ENCODE data around the gene CACNA1E.

Gene CACNA1E

DNA sequence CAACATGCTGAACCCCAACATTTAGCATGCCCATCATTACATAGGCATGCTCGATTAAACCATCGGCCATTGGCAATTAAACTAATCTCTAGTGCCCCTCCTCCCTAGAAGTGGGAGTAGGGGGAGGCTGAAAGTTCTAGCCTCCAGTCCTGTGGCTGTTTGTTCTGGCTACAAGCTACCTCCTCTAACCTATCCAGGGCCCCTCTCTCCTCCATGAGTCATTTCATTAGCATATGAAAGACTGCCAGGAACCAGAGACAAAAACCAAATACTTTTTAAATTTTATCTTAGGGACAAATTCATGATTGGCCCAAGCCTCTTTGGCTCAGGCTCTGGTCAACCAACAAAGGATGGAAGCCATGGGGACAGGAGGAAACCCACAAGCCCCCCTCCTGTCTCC lies 231.1 kb downstream of the CACNA1E start:
- DNase-seq: no peak

DNA sequence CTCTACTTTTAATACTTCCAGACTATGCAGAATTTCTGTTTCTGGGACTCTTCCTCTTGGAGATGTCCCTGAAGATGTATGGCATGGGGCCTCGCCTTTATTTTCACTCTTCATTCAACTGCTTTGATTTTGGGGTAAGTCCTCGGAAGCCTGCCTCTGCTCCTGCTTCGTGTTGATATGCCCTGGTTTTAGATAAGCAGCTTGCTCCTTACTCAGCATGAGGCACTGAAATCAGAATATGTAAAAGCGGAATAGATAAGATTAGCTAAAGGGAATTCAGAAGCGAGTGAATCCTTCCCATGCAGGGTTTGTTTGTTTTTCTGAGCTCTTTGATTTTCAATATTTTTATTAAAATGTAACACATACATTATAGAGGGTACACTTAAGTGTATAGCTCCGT lies 234.7 kb downstream of the CACNA1E start:
- DNase-seq: no peak

DNA sequence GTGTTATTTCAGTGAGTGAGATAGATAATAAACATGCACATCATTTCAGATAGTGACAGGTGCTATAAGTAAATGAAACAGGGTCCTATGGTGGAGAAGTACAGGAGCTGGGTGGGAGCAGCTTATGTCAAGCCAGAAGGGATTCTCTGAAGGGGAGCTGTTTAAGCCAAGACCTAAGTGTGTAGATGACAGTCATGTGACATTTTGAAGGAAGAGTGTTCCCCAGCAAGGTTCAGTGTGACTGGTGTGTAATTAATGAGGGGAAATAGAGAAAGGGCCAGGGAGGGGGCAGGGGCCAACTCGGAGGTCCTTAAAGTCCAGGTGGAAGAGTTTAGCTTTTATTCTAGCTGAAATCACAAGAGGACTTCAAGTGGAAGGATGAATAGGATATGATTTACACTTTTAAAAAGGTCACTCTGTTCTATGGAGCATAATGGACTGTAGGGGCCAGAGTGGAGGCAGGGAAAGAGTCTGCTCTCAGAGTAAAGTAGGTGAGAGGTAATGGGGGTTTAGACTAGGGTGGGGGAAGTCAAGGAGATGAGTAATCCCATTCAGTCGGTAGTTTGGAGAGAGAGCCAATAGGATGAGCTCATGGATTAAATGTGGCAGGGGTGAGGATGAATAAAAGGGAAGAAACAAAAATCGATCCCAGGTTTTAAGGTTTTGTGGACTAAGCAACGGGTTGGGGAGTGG lies 243.1 kb downstream of the CACNA1E start:
- DNase-seq: no peak

DNA sequence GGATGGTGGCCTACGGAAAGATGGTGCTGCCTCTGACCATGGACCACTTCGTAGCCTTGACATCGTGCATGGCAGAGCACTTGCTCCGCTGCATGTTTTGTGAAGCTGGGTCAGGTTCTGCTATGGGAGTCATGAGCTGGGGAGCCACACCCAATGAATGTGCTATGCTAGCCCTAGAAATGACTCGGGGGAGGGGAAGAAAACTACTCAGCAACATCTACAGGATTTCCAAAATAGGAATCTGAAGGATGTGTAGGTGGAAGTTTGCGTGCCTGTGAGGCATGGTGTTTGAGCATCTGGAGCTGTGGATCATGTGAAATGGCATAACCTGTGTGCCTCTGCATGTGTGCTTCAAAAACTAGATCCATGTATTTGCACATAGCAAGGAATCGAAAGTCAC lies 247.3 kb downstream of the CACNA1E start:
- DNase-seq: no peak

DNA sequence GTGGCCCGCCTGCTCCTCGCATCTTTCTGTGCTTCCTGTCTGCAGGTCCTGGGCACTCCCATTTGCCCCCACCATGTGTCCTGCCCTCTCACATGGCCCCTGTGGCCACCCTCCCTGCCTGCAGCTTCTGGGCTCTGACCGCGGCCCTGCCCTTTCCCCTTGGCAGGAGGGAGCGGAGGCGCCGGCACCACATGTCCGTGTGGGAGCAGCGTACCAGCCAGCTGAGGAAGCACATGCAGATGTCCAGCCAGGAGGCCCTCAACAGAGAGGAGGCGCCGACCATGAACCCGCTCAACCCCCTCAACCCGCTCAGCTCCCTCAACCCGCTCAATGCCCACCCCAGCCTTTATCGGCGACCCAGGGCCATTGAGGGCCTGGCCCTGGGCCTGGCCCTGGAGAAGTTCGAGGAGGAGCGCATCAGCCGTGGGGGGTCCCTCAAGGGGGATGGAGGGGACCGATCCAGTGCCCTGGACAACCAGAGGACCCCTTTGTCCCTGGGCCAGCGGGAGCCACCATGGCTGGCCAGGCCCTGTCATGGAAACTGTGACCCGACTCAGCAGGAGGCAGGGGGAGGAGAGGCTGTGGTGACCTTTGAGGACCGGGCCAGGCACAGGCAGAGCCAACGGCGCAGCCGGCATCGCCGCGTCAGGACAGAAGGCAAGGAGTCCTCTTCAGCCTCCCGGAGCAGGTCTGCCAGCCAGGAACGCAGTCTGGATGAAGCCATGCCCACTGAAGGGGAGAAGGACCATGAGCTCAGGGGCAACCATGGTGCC lies 249.1 kb downstream of the CACNA1E start:
- no peak for DNase-seq

DNA sequence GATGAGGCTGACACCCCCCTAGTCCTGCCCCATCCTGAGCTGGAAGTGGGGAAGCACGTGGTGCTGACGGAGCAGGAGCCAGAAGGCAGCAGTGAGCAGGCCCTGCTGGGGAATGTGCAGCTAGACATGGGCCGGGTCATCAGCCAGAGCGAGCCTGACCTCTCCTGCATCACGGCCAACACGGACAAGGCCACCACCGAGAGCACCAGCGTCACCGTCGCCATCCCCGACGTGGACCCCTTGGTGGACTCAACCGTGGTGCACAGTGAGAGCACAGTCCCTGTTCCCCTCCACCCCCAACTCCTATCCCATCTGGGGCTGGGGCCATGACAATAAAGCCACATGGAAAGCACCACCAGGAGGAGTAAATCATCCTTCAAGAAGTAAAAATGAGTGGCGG lies 250.2 kb downstream of the CACNA1E start:
- no peak for DNase-seq

DNA sequence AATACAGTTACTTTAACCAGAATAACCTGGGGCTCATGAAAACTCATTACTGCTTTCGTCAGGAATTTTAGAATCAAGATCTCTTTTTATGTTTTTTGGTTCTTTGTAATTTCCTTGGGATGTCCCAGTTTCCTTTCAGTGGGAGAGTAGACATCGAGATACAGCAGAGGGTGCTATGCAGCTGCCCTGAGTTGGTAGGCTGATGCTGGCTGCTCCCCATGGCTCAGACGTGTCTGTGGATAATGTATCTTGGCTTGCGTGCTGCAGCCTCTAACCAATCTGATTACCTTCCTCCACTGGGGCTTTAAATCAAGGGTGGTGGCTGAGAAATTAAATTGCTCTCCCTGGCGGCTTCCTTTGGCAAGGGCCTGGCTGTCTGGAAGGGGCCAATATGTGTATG lies 253.7 kb downstream of the CACNA1E start:
- DNase-seq: no peak

DNA sequence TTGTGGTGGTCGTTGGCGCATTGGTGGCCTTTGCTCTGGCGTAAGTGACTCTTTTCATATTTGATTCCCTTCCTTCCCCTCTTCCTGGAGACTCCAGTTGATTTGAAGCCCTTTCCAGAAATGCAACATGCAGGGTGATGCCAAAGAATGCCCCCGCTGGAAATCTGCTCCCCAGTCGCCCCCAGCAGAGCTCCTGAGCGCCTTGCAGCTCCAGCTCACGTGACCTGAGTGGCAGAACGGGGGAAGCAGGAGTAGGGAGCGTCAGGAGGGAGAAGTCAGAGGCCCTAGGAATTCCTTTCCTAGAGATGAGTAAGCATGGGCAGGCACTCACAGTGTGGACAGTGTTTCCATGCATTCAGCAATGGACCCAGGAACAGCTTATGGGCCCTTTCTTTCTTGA lies 255.9 kb downstream of the CACNA1E start:
- DNase-seq: no peak

DNA sequence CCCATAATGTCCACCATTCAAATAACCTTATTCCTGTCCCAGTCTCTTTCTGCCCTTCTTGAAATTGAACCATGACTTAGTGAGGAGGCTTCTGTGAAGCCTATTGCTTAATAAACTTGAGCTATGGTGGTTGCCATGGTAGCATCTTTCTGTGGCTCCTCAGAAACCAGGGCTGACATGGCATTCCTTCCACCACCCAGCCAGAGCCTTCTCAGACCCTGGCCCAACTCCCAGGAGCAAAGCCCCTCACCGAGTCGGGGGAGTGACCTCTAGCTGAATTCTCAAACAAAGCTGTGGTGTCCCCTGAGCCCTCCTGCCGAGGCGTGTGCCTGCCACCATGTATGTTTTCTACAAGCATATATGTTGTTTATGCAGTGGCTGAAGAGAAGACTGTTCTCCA lies 259.1 kb downstream of the CACNA1E start:
- DNase-seq: no peak

DNA sequence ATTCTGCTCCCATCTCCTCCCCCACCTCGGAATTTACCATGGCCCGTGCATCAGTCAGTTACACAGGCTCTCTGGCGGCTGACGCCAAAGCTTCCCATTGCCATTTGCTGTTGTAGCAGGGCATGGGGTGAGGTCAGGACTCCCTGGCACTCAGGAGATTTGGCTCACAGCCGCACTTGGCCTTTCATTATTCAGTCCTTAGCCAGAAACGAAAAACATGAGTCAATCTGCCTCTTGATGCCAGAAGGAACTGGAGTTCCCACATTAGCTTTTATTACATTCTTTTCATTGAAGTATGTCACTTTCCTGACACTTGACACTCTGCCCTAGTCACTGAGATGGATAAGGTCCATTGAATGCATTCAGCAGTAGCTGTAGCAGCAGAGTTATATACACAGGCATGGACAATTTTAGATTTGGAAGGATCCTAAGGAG lies 260.6 kb downstream of the CACNA1E start:
- DNase-seq: no peak

DNA sequence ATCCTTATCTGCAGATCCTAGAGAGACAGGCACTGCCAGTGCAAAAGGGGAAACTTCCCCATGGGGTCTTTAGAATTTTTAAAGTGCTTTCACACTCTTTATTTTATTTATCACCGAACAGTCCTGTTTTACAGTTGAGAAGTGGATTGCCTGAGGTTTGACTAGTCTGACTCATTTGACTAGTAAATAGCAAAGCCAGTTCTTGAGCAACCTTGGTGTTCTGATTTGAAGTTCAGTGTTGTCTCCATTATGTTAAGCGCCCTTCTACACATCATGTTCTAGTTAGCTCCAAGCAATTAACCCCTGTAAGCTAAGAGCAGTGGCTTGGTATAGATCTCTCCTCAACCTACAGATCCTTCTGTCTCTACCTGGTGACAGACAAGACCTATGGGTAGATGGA lies 262.9 kb downstream of the CACNA1E start:
- no peak for DNase-seq

DNA sequence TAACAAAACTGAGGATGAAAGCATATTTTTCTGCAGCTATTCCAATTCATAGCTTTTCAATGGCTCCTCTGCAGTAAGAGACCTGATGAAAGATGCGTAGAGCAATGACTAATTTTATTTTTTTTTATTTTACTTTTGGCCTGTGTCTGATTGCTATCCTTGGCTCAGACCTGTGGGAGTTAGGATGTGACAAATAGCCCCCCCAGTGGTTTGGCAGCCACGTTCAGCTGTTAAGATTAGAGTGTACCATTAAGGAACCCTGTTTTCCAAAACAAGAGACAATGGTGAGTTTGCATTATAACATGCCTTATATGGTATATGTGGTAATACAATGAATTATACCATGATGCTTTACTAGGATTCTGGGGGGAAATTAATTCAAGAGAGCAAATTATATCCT lies 264.7 kb downstream of the CACNA1E start:
- no peak for DNase-seq

DNA sequence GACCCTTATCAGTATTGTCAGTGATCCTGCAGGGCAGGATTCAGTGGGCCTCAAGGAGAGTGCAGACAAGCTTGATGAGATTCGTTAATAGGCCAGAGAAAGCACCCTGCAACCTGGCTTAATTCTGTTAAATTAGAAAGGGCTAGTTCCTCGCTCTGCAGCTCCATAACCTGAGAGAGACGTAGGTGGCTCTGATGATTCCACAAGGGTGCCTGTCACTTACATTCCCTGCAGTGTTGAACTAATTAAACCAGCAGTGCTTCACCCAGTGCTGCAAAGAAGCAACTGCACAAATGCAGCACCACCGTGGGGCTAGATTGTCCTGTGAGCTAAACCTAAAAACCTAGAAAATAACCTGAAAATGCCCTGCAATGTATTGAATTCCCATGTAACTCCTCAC lies 270.8 kb downstream of the CACNA1E start:
- no peak for DNase-seq

DNA sequence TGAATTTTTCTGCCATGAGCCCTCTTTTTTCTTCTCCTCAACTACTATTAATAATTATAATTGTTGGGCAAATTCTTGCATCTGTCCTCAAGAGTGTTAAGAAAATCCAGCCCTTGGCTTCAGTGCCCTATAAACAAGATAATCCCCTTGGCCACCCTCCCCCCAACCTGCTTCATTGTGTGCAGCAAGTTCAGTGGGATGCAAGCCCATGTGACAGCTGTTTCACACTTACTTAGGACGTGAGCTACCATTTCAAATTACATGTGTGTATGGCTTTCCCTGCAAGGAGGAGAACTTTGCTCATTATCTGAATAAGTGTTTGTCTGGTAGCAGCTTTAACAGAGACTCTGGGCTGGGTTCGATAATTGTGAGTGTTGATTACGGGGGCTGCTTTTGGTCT lies 276.2 kb downstream of the CACNA1E start:
- no peak for DNase-seq

DNA sequence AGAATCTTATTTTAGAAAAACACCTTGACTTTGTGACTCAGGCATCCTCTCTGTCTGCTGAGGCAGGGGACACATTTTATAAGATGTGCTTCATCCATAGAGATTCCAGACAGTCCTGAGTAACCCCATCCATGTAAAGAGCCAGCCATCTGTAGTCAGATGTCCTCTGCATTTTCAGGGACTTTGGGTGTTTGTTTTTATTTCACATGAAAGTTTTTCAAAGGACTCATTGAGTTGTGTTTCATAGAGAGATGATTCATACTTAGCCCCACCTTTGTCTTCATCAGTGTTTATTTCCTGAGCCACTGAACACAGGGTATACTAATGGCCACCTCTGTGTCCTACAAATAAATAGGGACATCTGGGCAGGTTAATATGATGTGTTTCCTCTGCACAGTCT lies 280.4 kb downstream of the CACNA1E start:
- DNase-seq: no peak

DNA sequence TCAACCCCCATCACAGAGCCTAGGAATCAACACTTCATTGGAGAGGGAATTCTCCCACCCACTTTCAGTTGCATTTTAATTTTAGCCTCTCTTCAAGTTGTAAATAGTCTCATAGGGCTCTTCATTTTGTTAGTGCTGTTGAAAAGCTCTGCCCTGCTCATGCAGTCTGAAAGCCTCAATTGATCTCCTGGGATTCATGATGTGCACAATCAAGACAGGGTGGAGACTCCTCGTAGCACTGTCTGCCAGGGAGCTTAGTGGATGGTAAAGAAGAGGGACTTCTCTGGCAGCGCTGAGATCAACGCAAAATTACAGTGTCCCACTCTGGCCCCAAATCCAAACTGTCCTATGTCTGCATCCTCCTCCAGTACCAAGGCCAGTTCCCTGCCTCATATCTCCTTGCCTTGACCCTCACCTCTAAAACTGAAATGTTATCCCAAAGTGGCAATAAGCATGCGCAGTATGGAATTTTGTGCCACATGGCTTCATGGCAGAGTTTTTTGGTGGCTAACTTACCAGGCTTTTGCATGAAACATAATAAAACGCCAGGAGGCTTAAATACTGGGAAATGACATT lies 282.2 kb downstream of the CACNA1E start:
- no peak for DNase-seq

DNA sequence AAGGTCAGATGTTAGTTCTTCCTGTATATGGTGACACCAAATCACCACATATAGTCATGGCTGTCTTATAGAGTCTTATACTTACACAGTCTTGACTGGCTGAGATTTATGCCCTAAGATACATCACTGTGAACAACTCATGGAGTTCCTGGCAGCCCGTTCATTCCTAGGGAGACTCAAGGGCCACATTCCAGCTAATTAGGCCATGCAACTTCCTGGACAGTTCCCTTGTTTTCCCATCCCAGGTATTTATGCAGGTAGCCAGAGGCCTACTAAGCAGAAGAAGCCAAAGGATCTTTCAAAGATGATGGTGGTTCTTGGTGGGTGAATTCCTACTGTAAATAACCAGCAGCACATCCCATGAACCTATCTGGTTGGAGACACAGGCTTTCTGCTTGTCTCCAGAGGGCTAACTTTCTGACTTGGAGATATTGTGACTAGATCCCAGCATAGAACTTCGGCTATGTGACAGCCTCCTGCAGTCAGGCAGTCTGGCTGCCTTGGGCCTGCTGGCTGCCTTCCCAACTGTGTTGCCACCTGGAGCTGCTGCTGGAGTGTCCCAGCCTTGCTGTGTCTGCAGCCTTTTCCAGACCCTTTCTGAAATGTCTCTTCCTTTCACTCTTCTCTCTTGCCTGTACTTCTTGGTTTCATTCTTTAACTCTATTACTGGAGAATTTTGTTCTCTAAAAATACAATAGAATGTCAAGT lies 283.8 kb downstream of the CACNA1E start:
- no peak for DNase-seq

DNA sequence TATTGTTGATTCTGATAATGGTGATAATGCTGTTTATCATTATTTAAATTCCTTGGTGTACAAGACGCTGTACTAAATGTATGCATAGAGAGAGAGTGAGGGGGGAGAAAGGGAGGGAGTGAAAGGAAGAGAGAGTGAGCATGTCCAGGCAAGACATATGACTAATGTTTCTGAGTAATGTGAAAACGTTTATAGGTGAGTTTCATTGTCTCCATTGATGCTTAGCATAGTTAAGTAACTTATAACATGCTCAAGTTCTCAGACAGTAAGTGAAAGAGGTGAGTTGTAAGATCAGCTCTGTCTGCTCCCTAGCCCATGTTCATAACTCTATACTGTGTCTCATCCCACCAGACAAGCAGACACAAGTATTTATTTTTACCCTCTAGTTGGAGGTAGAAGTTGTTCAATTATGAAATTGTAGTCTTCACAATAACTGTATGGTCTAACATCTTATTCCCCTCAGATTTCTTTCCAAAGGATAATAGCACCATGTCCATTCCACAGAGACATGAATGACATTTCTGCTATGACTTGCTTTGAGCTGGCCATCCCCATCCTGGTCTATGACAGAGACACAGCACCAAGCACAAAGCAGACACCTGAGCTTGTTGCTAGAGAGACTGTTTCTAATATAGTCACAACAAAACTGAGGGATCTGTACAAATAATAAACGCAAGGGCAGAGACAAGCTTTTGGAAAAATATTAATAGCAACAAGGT lies 285.1 kb downstream of the CACNA1E start:
- no peak for DNase-seq

DNA sequence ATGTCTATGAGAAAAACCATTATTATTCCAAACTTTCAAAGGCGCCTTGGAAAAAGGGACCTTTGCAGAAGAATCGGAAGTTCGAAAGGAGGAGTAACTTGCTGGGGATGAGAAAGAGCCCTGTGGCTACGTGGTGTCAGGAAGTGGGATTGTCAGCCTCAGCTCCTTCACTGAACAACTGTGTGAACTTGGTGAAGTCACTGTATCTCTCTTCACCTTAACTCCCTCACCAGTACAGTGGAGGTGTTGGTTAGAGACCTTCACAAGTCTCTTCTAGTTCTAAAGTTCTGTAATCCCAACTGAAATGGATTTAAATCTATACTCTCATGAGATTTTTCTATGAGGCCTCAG lies 285.6 kb downstream of the CACNA1E start:
- DNase-seq: no peak

DNA sequence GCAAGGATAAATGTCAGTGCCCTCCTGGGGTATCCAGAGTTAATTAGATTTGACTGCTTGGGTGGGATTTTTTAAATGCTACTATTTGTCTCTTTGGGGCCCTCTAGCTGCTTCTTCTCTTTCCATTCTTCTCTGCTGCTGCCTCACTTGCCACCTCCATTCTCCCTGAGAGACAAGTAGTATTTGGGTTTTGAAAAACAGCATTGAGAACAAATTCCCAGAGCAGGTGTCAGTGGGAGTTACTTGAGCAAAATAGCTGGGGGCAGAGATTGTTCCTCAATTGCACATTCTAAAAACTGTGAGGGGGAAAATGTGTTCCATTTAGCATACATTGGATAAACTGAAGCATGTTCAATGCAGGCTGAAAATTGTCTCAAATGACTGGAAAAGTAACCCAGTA lies 286.5 kb downstream of the CACNA1E start:
- DNase-seq: no peak

DNA sequence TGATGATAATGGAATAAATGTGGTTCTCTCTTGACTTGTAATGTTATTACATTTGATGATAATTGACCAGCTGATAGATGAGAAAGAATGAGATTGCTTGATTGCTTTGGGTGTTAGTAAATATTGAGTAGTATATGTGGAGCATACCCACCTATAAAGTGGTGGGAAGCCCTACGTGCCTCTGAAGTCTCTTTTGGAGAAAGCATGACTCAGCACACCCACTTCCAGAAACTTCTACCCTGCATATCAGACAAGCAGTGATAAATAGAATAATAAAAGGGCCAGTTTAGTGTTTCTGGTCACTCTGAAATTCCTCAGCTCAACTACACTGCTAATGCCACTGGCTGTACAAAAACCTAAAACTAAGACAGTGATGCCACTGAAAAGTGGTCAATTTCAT lies 289.4 kb downstream of the CACNA1E start:
- no peak for DNase-seq

DNA sequence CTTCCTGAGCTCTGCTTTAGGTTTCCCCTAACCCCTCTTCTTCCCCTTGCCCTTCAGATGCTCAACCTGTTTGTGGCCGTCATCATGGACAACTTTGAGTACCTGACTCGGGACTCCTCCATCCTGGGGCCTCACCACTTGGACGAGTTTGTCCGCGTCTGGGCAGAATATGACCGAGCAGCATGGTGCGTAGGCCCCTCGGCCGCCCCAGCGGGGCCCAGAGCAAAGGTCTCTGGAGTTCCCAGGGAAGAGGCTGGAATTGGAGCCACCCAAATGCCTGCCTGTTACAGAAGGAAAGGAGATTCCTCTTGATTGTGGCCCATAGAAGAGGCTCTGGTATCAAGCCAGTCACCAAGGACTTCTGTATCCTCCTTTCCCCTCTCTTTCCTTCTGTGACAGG lies 292.7 kb downstream of the CACNA1E start:
- no peak for DNase-seq

DNA sequence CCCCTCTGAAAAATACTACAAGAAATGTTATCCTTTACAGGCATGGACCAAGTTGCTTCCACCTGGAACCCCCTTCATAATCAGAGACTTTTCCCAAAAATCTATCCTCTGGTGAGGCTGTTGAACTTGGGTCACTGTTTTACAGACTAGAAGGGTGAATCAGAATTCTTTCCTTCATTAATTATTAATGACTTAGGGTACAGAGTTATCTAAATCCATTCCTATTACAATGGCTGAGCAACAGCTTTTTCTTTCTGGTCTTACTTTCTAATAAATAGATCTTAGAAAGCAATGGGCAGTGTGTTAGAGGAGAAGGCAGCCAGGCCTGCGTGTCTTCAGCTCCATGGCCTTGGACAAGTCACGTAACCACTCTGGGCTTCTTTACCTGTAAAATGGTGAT lies 294.0 kb downstream of the CACNA1E start:
- no peak for DNase-seq
